Lower leg skin (tissue), 4 donors: Measurements from ENCODE around the gene ACADVL. TPM values are rescaled to one million over a fixed set of nuclear protein-coding genes. Genes with fewer than 3 reads are reported as not detected.

ENCODE experiments used
- DNase-seq, 2 donors: peaks; one replicate each; pipeline ENCODE4 v3.0.0-alpha.2; 2019; ENCODE audit warnings: low spot score in 2 of 2
- H3K4me3 ChIP-seq: fragments of 200-600 bp; sonication (generic); 2 replicates; pipeline ENCODE4 v1.5.1; 2017; ENCODE audit warnings: mild to moderate bottlenecking, low read depth; ENCODE audit not compliant: poor library complexity, severe bottlenecking
- POLR2A ChIP-seq, 2 donors: fragments of 450-650 bp; IDR thresholded peaks; one replicate each; pipeline ENCODE4 v1.6.1; 2016 to 2017; ENCODE audit warnings: antibody characterized with exemption in 2 of 2, mild to moderate bottlenecking in 1 of 2, moderate library complexity in 1 of 2
- WGBS, 2 donors: methylation state at CpG; one replicate each; pipeline ENCODE4 v1.1.5; 2018; 5-methylcytosine and 5-hydroxymethylcytosine counted together
- intact Hi-C: fragments of 100-400 bp; cut with DNase I; formaldehyde crosslinking; loops from one replicate; pipeline ENCODE4 v1.15.0; 2023; ENCODE audit warnings: low total_unique reads
- total RNA-seq, 4 donors: library from RNA; depleted of rRNA; stranded (reverse); fragments of >200 nt; gene quantifications; one replicate each; pipeline ENCODE4 v1.1.0, GENCODE V29; 2016
- TF ChIP-seq, protein P1 (sequence below), 3 donors: fragments of 450-650 bp; IDR thresholded peaks; one replicate each; pipeline ENCODE4 v1.5.1; 2016; ENCODE audit warnings: antibody characterized with exemption in 3 of 3, mild to moderate bottlenecking in 3 of 3, moderate library complexity in 2 of 3

Gene ACADVL
- total RNA-seq, 4 donors from 2014 or later: 703 to 1,179 (median 863) TPM

GRCh38 chr17:7207120-7208001, 12.4 kb upstream of the ACADVL start:
- WGBS, 2 donors: 79 to 82% methylated on average over 24 of the region's 24 CpGs
- DNase-seq: no peak
- H3K4me3 ChIP-seq: no peak overlapping the region
- no peak for TF ChIP-seq POLR2A (IDR thresholded peaks at IDR 0.05)
- TF ChIP-seq, protein P1, sequence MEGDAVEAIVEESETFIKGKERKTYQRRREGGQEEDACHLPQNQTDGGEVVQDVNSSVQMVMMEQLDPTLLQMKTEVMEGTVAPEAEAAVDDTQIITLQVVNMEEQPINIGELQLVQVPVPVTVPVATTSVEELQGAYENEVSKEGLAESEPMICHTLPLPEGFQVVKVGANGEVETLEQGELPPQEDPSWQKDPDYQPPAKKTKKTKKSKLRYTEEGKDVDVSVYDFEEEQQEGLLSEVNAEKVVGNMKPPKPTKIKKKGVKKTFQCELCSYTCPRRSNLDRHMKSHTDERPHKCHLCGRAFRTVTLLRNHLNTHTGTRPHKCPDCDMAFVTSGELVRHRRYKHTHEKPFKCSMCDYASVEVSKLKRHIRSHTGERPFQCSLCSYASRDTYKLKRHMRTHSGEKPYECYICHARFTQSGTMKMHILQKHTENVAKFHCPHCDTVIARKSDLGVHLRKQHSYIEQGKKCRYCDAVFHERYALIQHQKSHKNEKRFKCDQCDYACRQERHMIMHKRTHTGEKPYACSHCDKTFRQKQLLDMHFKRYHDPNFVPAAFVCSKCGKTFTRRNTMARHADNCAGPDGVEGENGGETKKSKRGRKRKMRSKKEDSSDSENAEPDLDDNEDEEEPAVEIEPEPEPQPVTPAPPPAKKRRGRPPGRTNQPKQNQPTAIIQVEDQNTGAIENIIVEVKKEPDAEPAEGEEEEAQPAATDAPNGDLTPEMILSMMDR (IDR thresholded peaks at IDR 0.05): no peak
- intact Hi-C loops: no loop called here

DNA sequence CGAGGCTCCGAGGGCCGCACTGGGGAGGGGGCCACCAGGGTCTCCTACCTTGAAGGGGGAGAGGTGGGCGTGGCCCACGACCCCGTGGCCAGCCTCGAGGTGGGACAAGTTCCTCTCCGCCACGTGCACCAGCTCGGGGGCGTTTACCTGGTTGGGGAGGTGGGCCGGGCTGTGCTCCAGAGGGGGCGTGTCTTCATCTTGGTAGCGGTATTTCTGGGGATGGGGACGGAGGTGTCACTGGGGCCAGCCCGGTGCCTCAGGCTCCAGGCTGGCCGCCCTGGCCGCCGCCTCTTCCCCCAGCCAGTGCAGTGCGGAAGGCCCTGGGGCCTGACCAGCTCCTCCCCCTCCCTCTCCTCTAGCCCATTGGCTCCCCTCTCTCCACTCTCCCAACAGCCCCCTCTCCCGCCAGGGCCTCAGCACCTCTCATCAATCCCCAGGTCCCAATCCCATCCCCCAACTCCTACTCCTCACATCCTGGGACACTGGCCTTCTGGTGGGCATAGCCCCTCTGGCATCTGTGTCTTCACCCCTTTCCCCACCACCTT, 11.6 kb upstream of the ACADVL start:
- no peak for DNase-seq
- WGBS, 2 donors: 64 to 67% methylated on average over 20 of the region's 21 CpGs
- H3K4me3 ChIP-seq: no peak overlapping the region
- intact Hi-C loops: no loop called here
- TF ChIP-seq, protein P1 (IDR thresholded peaks at IDR 0.05): no peak
- no peak for TF ChIP-seq POLR2A (IDR thresholded peaks at IDR 0.05)

DNA sequence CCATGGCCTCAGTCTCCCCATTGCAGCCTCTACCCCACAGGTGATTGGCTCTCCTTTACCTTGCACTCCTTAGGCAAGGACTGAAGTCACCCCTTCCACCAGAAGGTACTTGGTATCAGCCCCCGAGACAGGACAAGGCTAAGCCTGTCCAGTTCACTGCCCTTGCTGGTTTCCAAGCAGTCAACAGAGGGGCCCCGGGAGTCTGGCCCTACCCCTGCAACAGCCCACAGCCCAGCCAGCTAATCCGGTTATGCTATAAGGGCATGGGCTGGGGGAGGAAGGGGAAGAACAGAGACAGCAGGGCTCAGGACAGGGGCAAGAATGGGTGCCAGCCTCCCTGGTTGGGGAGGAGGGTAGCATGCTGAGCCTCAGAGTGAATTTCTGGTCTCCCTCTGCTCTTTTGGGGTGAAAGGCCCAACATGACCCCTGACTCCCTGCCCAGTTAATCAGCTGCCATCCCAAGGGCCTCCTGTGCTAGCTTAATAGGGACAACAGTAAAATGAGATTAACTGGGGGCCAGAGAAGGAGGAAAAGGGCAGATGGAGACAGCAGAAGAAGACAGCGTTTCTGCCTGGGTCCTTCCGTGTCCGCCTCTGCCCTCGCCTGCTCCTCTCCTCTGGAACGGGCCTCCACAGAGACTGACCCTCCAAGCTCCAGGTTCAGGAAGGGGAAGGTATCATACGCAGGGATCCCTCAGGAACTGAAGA, 10.8 kb upstream of the ACADVL start:
- TF ChIP-seq POLR2A (IDR thresholded peaks at IDR 0.05): no peak
- TF ChIP-seq, protein P1 (IDR thresholded peaks at IDR 0.05): no peak
- no peak for DNase-seq
- H3K4me3 ChIP-seq: no peak overlapping the region
- WGBS, 2 donors: 86 to 89% methylated on average over 9 of the region's 9 CpGs
- intact Hi-C loops: no loop called here

DNA sequence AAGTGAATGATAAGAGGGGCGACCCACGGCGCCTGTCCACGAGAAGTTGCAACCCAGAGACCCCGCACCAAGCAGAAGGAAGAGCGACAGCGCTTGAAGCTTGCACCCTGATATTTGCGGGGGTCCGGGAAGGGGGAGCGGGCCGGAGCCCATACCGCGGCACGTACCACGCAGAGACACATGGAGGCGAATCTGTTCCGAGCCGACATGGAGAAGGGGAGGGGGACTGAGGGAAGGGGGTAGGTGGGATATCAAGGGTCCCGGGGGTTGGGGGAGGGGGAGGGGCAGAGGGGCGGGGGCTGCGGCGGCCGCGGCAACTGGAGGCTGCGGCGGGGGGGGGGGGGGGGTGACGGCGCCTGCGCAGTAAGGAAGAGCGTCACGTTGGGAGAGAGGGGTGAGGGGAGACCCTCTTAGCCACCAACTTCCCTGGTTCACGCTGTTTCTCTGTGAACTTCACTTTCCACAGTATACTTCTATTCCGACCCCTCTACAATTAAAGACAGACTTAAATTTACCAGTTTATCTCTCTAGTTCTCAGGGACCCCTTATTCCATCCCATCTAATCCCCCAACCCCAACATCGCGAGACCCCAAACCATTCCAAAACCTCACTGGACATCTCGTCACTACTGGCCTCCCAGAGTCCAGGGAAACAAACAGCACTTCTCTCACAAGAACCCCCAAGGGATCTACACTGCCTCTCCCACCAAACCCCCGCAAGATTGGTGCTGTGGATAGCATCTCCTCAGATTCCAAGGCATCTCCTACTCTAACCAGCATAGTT, 8.1 kb upstream of the ACADVL start:
- no peak for TF ChIP-seq POLR2A (IDR thresholded peaks at IDR 0.05)
- TF ChIP-seq, protein P1 (IDR thresholded peaks at IDR 0.05): no peak
- intact Hi-C loops: no loop called here
- WGBS, 2 donors: 21 to 48% methylated on average over 31 to 37 of the region's 37 CpGs
- no peak overlapping the region for H3K4me3 ChIP-seq
- DNase-seq: no peak

GRCh38 chr17:7213895-7214299, 5.8 kb upstream of the ACADVL start:
- intact Hi-C loops: no loop called here
- no peak for TF ChIP-seq POLR2A (IDR thresholded peaks at IDR 0.05)
- TF ChIP-seq, protein P1 (IDR thresholded peaks at IDR 0.05): no peak
- H3K4me3 ChIP-seq: no peak overlapping the region
- WGBS, 2 donors: 4 to 8% methylated on average over 15 of the region's 15 CpGs
- DNase-seq: peak; percentile 57 to 91
